GM12878 (cell line): Measurements from ENCODE around the gene SCARF2.

Source experiments
- CTCF ChIP-seq, 3 experiments: IDR thresholded peaks in 2 of 3; conservative IDR thresholded peaks in 1 of 3; 2 replicates each; pipeline ENCODE4 v1.5.1; 2011; ENCODE audit warnings: low read depth in 3 of 3, low read length in 3 of 3, mild to moderate bottlenecking in 3 of 3, control low read depth in 2 of 3, moderate library complexity in 2 of 3, inconsistent platforms in 1 of 3, mixed read lengths in 1 of 3; ENCODE audit not compliant: control insufficient read depth in 2 of 3, insufficient read depth in 1 of 3; ENCODE audit errors: extremely low read depth in 1 of 3
- ETV6 ChIP-seq, 2 experiments: fragments of 450-650 bp in 1 of 2; IDR thresholded peaks in 1 of 2; conservative IDR thresholded peaks in 1 of 2; 2 replicates each; pipeline ENCODE4 v1.6.1; 2014; ENCODE audit warnings: antibody characterized with exemption in 1 of 2, borderline replicate concordance in 1 of 2, low read depth in 1 of 2, mild to moderate bottlenecking in 1 of 2, moderate library complexity in 1 of 2
- HDAC6 ChIP-seq: fragments of 200-600 bp; sonication (generic); IDR thresholded peaks from one replicate; pipeline ENCODE4 v1.8.0; 2017; ENCODE audit warnings: antibody characterized with exemption; ENCODE audit not compliant: unreplicated experiment
- MXI1 ChIP-seq: fragments of 150-350 bp; IDR thresholded peaks from 2 replicates; pipeline ENCODE4 v1.6.1; 2011; ENCODE audit warnings: low read depth, mild to moderate bottlenecking, inconsistent platforms, low read length, improper control_type of control experiment
- NFYB ChIP-seq: IDR thresholded peaks from 2 replicates; pipeline ENCODE4 v1.6.1; 2011; ENCODE audit warnings: low read depth, mild to moderate bottlenecking, low read length, improper control_type of control experiment, moderate library complexity; ENCODE audit not compliant: insufficient read depth
- SMC3 ChIP-seq: IDR thresholded peaks from 2 replicates; pipeline ENCODE4 v1.6.1; 2011; ENCODE audit warnings: low read length, improper control_type of control experiment, borderline replicate concordance
- ZBTB11 ChIP-seq: fragments of 450-650 bp; formaldehyde crosslinking; IDR thresholded peaks from 2 replicates; pipeline ENCODE4 v1.5.0; 2022; ENCODE audit warnings: mild to moderate bottlenecking, missing genetic modification characterization
- ZBTB4 ChIP-seq: fragments of 450-650 bp; formaldehyde crosslinking; IDR thresholded peaks from 2 replicates; pipeline ENCODE4 v1.4.0; 2022; ENCODE audit warnings: mild to moderate bottlenecking, moderate library complexity
- ZBTB40 ChIP-seq: fragments of 450-650 bp; IDR thresholded peaks from 2 replicates; pipeline ENCODE4 v1.6.1; 2016; ENCODE audit warnings: mild to moderate bottlenecking, moderate library complexity, borderline replicate concordance

- no peak for TF ChIP-seq CTCF (IDR thresholded peaks at IDR 0.05 in 2 of 3, conservative IDR thresholded peaks at IDR 0.05 in 1 of 3; ENCODE audit: control insufficient read depth in 2 of 3, extremely low read depth in 1 of 3, insufficient read depth in 1 of 3, low read depth in 3 of 3, low read length in 3 of 3)
- TF ChIP-seq ZBTB40 = no peak
- no peak for TF ChIP-seq ZBTB11
- no peak for TF ChIP-seq SMC3
- no peak for TF ChIP-seq MXI1
- TF ChIP-seq ETV6 (conservative IDR thresholded peaks at IDR 0.05 in 1 of 2, IDR thresholded peaks at IDR 0.05 in 1 of 2; ENCODE audit: borderline replicate concordance in 1 of 2, low read depth in 1 of 2) = no peak
- TF ChIP-seq HDAC6 = no peak
- TF ChIP-seq ZBTB4 (CRISPR knock-in tag) = no peak
- no peak for TF ChIP-seq NFYB
These were observed 13.1 kb downstream of the SCARF2 start for GRCh38 chr22:20424568-20424931.
